H1 (cell line): ENCODE measurements around the gene ZIC1. TPM values are rescaled to one million over a fixed set of nuclear protein-coding genes. Genes with fewer than 3 reads are reported as not detected.

ENCODE experiments used
- CTCF ChIA-PET: fragments of 300-600 bp; sonication (Branson Sonifier 250); formaldehyde crosslinking; loops from one replicate; lab custom pipeline; 2021; ENCODE audit not compliant: partially characterized antibody; lab: Charles Lee
- POLR2A ChIA-PET: fragments of 300-600 bp; sonication (Branson Sonifier 250); formaldehyde crosslinking; loops from one replicate; lab custom pipeline; 2021; ENCODE audit warnings: inconsistent platforms; ENCODE audit not compliant: partially characterized antibody; lab: Charles Lee
- DNase-seq, 2 experiments: peaks; one replicate each; pipeline versions ENCODE4 v3.0.0 to v3.0.0-alpha.2; 2010 to 2022; ENCODE audit warnings: low spot score in 2 of 2, low read depth in 1 of 2, mixed read lengths in 1 of 2
- FAIRE-seq: peaks from 2 replicates; lab custom pipeline; 2011; peaks lifted over from hg19 to GRCh38; lab: Jason Lieb, UNC
- H2AFZ ChIP-seq: 2 replicates; pipeline ENCODE4 v1.8.1; 2012; ENCODE audit warnings: low read length, inconsistent platforms
- H2AK5ac ChIP-seq: 2 replicates; pipeline ENCODE4 v1.6.1; 2013; ENCODE audit warnings: low read depth, low read length
- H2BK120ac ChIP-seq: replicated peaks from 2 replicates; pipeline ENCODE3; 2013; ENCODE audit warnings: low read depth, low read length, inconsistent platforms
- H2BK12ac ChIP-seq: 2 replicates; pipeline ENCODE4 v1.6.1; 2013; ENCODE audit warnings: low read depth, low read length
- H2BK15ac ChIP-seq: 2 replicates; pipeline ENCODE4 v1.6.1; 2013; ENCODE audit warnings: low read length
- H2BK20ac ChIP-seq: 2 replicates; pipeline ENCODE4 v1.6.1; 2013; ENCODE audit warnings: low read length
- H2BK5ac ChIP-seq: 2 replicates; pipeline ENCODE4 v1.6.1; 2013; ENCODE audit warnings: low read depth, low read length
- H3K14ac ChIP-seq: 2 replicates; pipeline ENCODE4 v1.6.1; 2013; ENCODE audit warnings: inconsistent platforms; ENCODE audit not compliant: insufficient read length
- H3K18ac ChIP-seq: 2 replicates; pipeline ENCODE4 v1.6.1; 2013; ENCODE audit warnings: low read length; ENCODE audit errors: extremely low read depth
- H3K23ac ChIP-seq: 2 replicates; pipeline ENCODE4 v1.6.1; 2013; ENCODE audit warnings: inconsistent platforms; ENCODE audit not compliant: insufficient read length
- H3K23me2 ChIP-seq: 2 replicates; pipeline ENCODE4 v1.6.1; 2013; ENCODE audit warnings: low read depth, low read length
- H3K27ac ChIP-seq: 2 replicates; pipeline ENCODE4 v1.6.1; 2011; ENCODE audit warnings: low read depth, low read length, inconsistent platforms
- H3K27me3 ChIP-seq, 4 experiments: replicated peaks in 1 of 4; 1 replicate in 1 of 4; 2 replicates in 3 of 4; pipeline versions ENCODE4 v1.6.1 to v1.8.1; 2011 to 2013; ENCODE audit warnings: low read length in 3 of 4, mild to moderate bottlenecking in 3 of 4, inconsistent platforms in 2 of 4, mixed read lengths in 2 of 4, moderate library complexity in 1 of 4; ENCODE audit not compliant: control insufficient read depth in 3 of 4, insufficient read depth in 3 of 4; ENCODE audit errors: extremely low read depth in 1 of 4
- H3K36me3 ChIP-seq, 4 experiments: 2 replicates each; pipeline versions ENCODE4 v1.6.1 to v1.8.1; 2011 to 2013; ENCODE audit warnings: mild to moderate bottlenecking in 4 of 4, low read length in 3 of 4, moderate library complexity in 2 of 4, control low read depth in 1 of 4, inconsistent platforms in 1 of 4; ENCODE audit not compliant: insufficient read depth in 4 of 4, control insufficient read depth in 2 of 4
- H3K4ac ChIP-seq: replicated peaks from 2 replicates; pipeline ENCODE3; 2013; ENCODE audit warnings: low read length, low read depth, mixed read lengths, inconsistent platforms; ENCODE audit not compliant: insufficient read length
- H3K4me1 ChIP-seq, 4 experiments: replicated peaks in 1 of 4; 1 replicate in 1 of 4; 2 replicates in 3 of 4; pipeline versions ENCODE4 v1.6.1 to v1.8.1; 2011 to 2013; ENCODE audit warnings: low read length in 3 of 4, inconsistent platforms in 2 of 4, mixed read lengths in 1 of 4; ENCODE audit not compliant: insufficient read depth in 4 of 4, control insufficient read depth in 3 of 4
- H3K4me2 ChIP-seq, 2 experiments: 2 replicates each; pipeline versions ENCODE4 v1.6.1 to v1.8.1; 2011 to 2013; ENCODE audit warnings: low read depth in 2 of 2, low read length in 2 of 2, control low read depth in 1 of 2, inconsistent platforms in 1 of 2, mild to moderate bottlenecking in 1 of 2; ENCODE audit not compliant: insufficient read depth in 1 of 2
- H3K4me3 ChIP-seq, 4 experiments: fragments of 200-600, 300-600 bp in 1 of 4; sonication (generic), shearing (Covaris generic), sonication (Bioruptor Twin) in 1 of 4; 2 replicates each; pipeline versions ENCODE4 v1.5.1 to v1.8.1; 2011 to 2016; ENCODE audit warnings: low read length in 4 of 4, low read depth in 3 of 4, control low read depth in 2 of 4, inconsistent platforms in 2 of 4, mild to moderate bottlenecking in 2 of 4, mixed read lengths in 1 of 4, moderate library complexity in 1 of 4; ENCODE audit not compliant: insufficient read depth in 2 of 4; ENCODE audit errors: extremely low read depth in 1 of 4
- H3K56ac ChIP-seq: replicated peaks from 2 replicates; pipeline ENCODE3; 2013; ENCODE audit warnings: low read depth, mild to moderate bottlenecking, mixed read lengths, low read length, inconsistent platforms; ENCODE audit not compliant: insufficient read length
- H3K79me1 ChIP-seq: 2 replicates; pipeline ENCODE4 v1.6.1; 2013; ENCODE audit warnings: low read depth, low read length, control low read depth
- H3K79me2 ChIP-seq, 2 experiments: 2 replicates each; pipeline versions ENCODE4 v1.6.1 to v1.8.1; 2012 to 2013; ENCODE audit warnings: low read length in 2 of 2, mild to moderate bottlenecking in 2 of 2, inconsistent platforms in 1 of 2; ENCODE audit not compliant: insufficient read depth in 2 of 2, control insufficient read depth in 1 of 2
- H3K9ac ChIP-seq, 4 experiments: replicated peaks in 1 of 4; 1 replicate in 1 of 4; 2 replicates in 3 of 4; pipeline versions ENCODE4 v1.6.1 to v1.8.1; 2011 to 2013; ENCODE audit warnings: low read depth in 3 of 4, low read length in 3 of 4, control low read depth in 2 of 4, mild to moderate bottlenecking in 2 of 4, moderate library complexity in 2 of 4, inconsistent platforms in 1 of 4; ENCODE audit errors: extremely low read depth in 1 of 4
- H3K9me3 ChIP-seq, 2 experiments: 2 replicates each; pipeline versions ENCODE4 v1.6.1 to v1.8.1; 2012 to 2013; ENCODE audit warnings: mild to moderate bottlenecking in 2 of 2, moderate library complexity in 2 of 2, control low read depth in 1 of 2, inconsistent platforms in 1 of 2, low read depth in 1 of 2, low read length in 1 of 2, mixed read lengths in 1 of 2; ENCODE audit not compliant: insufficient read depth in 2 of 2
- H4K20me1 ChIP-seq, 2 experiments: replicated peaks in 1 of 2; 2 replicates each; pipeline versions ENCODE3 to v1.8.1; 2011 to 2013; ENCODE audit warnings: inconsistent platforms in 2 of 2, low read length in 2 of 2, mild to moderate bottlenecking in 1 of 2; ENCODE audit not compliant: insufficient read depth in 2 of 2, control insufficient read depth in 1 of 2
- H4K5ac ChIP-seq: 2 replicates; pipeline ENCODE4 v1.6.1; 2013; ENCODE audit warnings: low read length, low read depth, mixed read lengths, inconsistent platforms; ENCODE audit not compliant: insufficient read length
- H4K8ac ChIP-seq: 2 replicates; pipeline ENCODE4 v1.8.0; 2013; ENCODE audit warnings: mild to moderate bottlenecking, moderate library complexity, low read length, inconsistent platforms; ENCODE audit not compliant: insufficient read depth; ENCODE audit errors: extremely low read depth
- H4K91ac ChIP-seq: replicated peaks from 2 replicates; pipeline ENCODE3; 2013; ENCODE audit warnings: low read length, mixed read lengths, inconsistent platforms; ENCODE audit not compliant: insufficient read length
- BACH1 ChIP-seq: IDR thresholded peaks from 2 replicates; pipeline ENCODE4 v1.6.1; 2012; ENCODE audit warnings: low read length, improper control_type of control experiment
- CREB1 ChIP-seq: IDR thresholded peaks from 2 replicates; pipeline ENCODE4 v1.6.1; 2012; ENCODE audit warnings: inconsistent platforms
- E2F6 ChIP-seq: IDR thresholded peaks from 2 replicates; pipeline ENCODE4 v1.6.1; 2012; ENCODE audit warnings: inconsistent platforms
- GABPA ChIP-seq: IDR thresholded peaks from 2 replicates; pipeline ENCODE4 v1.6.1; 2011; ENCODE audit warnings: mild to moderate bottlenecking, low read length, moderate library complexity, borderline replicate concordance; ENCODE audit not compliant: insufficient read depth
- NRF1 ChIP-seq: IDR thresholded peaks from 2 replicates; pipeline ENCODE4 v1.6.1; 2011; ENCODE audit warnings: mild to moderate bottlenecking, low read depth, low read length, improper control_type of control experiment
- POLR2AphosphoS5 ChIP-seq: IDR thresholded peaks from 2 replicates; pipeline ENCODE4 v1.6.1; 2011; ENCODE audit warnings: low read depth, low read length
- RNF2 ChIP-seq: fragments of 200-900, 300-1000 bp; sonication (generic); IDR thresholded peaks from 2 replicates; pipeline ENCODE4 v1.7.1; 2016; ENCODE audit warnings: borderline replicate concordance, low read depth, mild to moderate bottlenecking, antibody characterized with exemption, low read length; ENCODE audit not compliant: poor library complexity, severe bottlenecking; ENCODE audit errors: missing control alignments
- SP4 ChIP-seq: IDR thresholded peaks from 2 replicates; pipeline ENCODE4 v1.6.1; 2012; ENCODE audit warnings: low read length, inconsistent platforms
- TBP ChIP-seq: IDR thresholded peaks from 2 replicates; pipeline ENCODE4 v1.6.1; 2011; ENCODE audit warnings: low read depth, low read length, improper control_type of control experiment
- YY1 ChIP-seq: IDR thresholded peaks from 2 replicates; pipeline ENCODE4 v1.6.1; 2011; ENCODE audit warnings: low read depth, mild to moderate bottlenecking, low read length
- WGBS, 2 experiments: shearing (Covaris generic) in 1 of 2; methylation state at CpG; one replicate each; pipeline versions ENCODE4 v1.1.6 to v1.1.7; 2013 to 2015; ENCODE audit warnings: low lambda C conversion rate in 2 of 2, mixed read lengths in 2 of 2, inconsistent platforms in 1 of 2, low coverage in 1 of 2, missing lambda C conversion rate in 1 of 2; ENCODE audit not compliant: insufficient replicate concordance in 2 of 2, insufficient coverage in 1 of 2, insufficient read length in 1 of 2; ENCODE audit errors: extremely low coverage in 1 of 2, missing lambda C conversion rate in 1 of 2; 5-methylcytosine and 5-hydroxymethylcytosine counted together
- polyA plus RNA-seq, 7 experiments: library from polyadenylated mRNA; depleted of rRNA in 3 of 7; stranded (reverse) in 5 of 7; unstranded in 2 of 7; fragments of >200 nt in 5 of 7; fragments of 200-250 nt in 2 of 7; gene quantifications; 1 replicate in 5 of 7; 2 replicates in 1 of 7; 4 replicates in 1 of 7; pipeline versions ENCODE4 v1.2.1 to v1.2.3, GENCODE V29; 2011 to 2013; ENCODE audit warnings: missing spikeins in 2 of 7, mixed read lengths in 2 of 7
- total RNA-seq: library from RNA; stranded (reverse); fragmentation: NEBNext Ultra II Directional; extraction: Animal tissue kit (Norgen Biotek cat#: 25700); gene quantifications from 2 replicates; pipeline ENCODE4 v1.2.1, GENCODE V29; 2021

The ZIC1 gene
- total and polyA plus RNA-seq, 2 of the 8 experiments (the other 6 are each of a cell fraction or from before 2014, with no cell fraction given), result 0.80 to 2.2 TPM

GRCh38 chr3:147390589-147391569 is 18.3 kb upstream of the ZIC1 start:
- peaks cover 15 to 37% (median 18%) of the 10 kb centered on the region in 4 experiments for H3K4me1 ChIP-seq
- TF ChIP-seq SP4, result no peak
- TF ChIP-seq BACH1, result no peak
- no peak for TF ChIP-seq TBP
- TF ChIP-seq NRF1, result no peak
- TF ChIP-seq POLR2AphosphoS5, result no peak
- peak; percentile 97 for TF ChIP-seq RNF2
- TF ChIP-seq GABPA, result no peak
- peak; percentile 97 for TF ChIP-seq E2F6
- peak; percentile 54; the same call in 1 of the 2 replicates for TF ChIP-seq YY1
- TF ChIP-seq CREB1, result no peak; the same call in 1 of the 2 replicates

More at GRCh38 chr3:147390589-147391569, 18.3 kb upstream of the ZIC1 start:
- no peak overlapping the region for H4K91ac ChIP-seq
- peak overlapping the region; percentile 82 for H2BK12ac ChIP-seq
- peak overlapping the region; percentile 49 for H2BK20ac ChIP-seq
- 2% methylated on average over 65 of the region's 77 CpGs; no CpG with 5 or more reads in 1 of the 2 experiments for WGBS, 2 experiments
- H3K56ac ChIP-seq, result no peak overlapping the region
- H3K27ac ChIP-seq, result no peak overlapping the region
- H3K23me2 ChIP-seq, result peaks cover 8% of the 10 kb centered on the region
- H2AFZ ChIP-seq, result no peak overlapping the region; the same call in 1 of the 2 replicates
- no peak overlapping the region for H2AK5ac ChIP-seq
- peaks cover 0 to 4% (median 0%) of the 10 kb centered on the region in 4 experiments; a peak in 2 of 8 replicates for H3K36me3 ChIP-seq
- H3K18ac ChIP-seq, result peak overlapping the region; percentile 42; the same call in 1 of the 2 replicates
- peak overlapping the region; percentile 93 to 95 for H3K4me2 ChIP-seq
- no peak overlapping the region for H3K4ac ChIP-seq
- H4K8ac ChIP-seq, result peak overlapping the region; percentile 36; the same call in 1 of the 2 replicates
- H3K14ac ChIP-seq, result no peak overlapping the region
- peak in 1 of 2 experiments; percentile 79 for DNase-seq
- peak overlapping the region; percentile 9 to 68 (median 24); a peak in 5 of 8 replicates for H3K4me3 ChIP-seq
- H3K79me1 ChIP-seq, result no peaks in the 10 kb centered on the region; the same call in 1 of the 2 replicates
- no peak overlapping the region for H3K23ac ChIP-seq
- ChIA-PET CTCF (interaction anchor here (0.6 to 27.3 kb wide), 13 partner anchors 8 to 276 kb away, joined by 3 to 485 read pairs (median 6); no protein-coding TSS in a partner anchor), POLR2A (interaction anchor here (0.7 to 3.7 kb wide), 4 partner anchors 10 to 14 kb away, joined by 3 to 24 read pairs (median 3); partner anchors contain the start of gene ZIC4)
- H2BK120ac ChIP-seq, result no peak overlapping the region
- no peak overlapping the region for H3K9ac ChIP-seq
- no peak overlapping the region for H4K5ac ChIP-seq
- no peak for FAIRE-seq
- peak overlapping the region; percentile 18; the same call in 1 of the 2 replicates for H2BK5ac ChIP-seq
- H3K79me2 ChIP-seq, result no peaks in the 10 kb centered on the region
- H2BK15ac ChIP-seq, result no peak overlapping the region; the same call in 1 of the 2 replicates
- H3K27me3 ChIP-seq, result peaks cover 76 to 97% (median 91%) of the 10 kb centered on the region in 4 experiments
- H3K9me3 ChIP-seq, result peaks cover 0 to 4% of the 10 kb centered on the region in 2 experiments; a peak in 1 of 4 replicates
- peaks cover 0 to 11% of the 10 kb centered on the region in 2 experiments for H4K20me1 ChIP-seq
